HG02571 (cell line): ENCODE measurements around the gene ZC2HC1C.
"Not testable (repeated sequence)": the region's sequence is repeated elsewhere in the genome, so short reads cannot be mapped to it uniquely, and the experiment has no call there.

Experiments used
- ATAC-seq: cut with Tn5 transposase; IDR thresholded peaks from one replicate; pipeline ENCODE4 v1.9.1; 2021; ENCODE audit warnings: mild to moderate bottlenecking, moderate library complexity; ENCODE audit not compliant: unreplicated experiment

Gene ZC2HC1C

DNA sequence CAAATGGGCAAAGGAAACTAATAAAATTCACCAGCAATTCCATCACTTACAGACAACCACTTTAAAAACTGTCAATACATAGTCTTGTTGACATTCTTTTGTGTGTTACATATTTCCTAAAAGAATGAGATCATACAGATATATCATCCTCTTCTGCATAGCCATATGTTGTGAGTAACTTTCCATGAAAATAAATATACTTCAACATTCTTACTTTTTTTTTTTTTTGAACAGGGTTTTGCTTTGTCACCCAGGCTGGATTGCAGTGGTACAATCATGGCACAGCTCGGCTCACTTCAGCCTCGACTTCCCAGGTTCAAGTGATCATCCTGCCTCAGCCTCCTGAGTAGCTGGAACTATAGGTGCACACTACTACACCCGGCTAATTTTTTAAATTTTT lies 20.9 kb downstream of the ZC2HC1C start:
- no peak for ATAC-seq

DNA sequence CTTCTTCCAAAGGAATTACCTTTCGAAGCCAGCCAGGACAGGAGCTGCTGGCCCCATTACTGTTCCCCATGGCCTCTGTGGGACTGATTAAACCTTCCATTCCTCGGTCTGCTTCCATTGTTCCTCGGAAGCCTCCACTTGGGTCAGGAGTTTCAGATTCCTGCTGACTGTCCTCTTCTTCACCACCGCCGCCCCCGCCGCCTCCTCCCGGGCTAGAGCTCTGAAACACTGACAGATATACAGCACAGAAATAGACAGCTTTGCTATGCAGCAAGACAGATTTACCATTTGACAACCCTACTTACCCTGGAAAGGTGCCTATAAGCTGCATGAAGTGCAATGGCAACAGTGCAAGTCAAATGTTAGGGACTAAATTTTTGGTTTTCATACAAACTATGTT lies 21.8 kb downstream of the ZC2HC1C start:
- ATAC-seq: no peak

DNA sequence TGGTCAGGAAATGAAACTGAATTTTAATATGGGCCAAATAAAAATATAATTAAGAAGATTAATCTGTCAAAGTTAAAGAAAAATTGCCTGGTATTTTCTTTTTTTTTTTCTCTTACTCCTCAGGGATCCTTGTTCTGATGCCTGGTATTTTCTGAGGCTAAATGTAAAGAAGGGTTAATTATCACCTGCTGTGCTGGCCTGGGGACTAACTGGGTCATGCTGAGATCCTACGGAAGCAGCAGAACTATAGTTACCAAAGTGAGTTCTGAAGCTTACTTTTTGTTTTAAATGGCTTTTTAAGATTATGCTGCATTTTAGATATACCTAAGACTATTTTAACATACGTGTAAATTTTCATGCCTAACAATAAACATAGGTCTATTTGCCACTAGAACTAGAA lies 23.3 kb downstream of the ZC2HC1C start:
- ATAC-seq: no peak

DNA sequence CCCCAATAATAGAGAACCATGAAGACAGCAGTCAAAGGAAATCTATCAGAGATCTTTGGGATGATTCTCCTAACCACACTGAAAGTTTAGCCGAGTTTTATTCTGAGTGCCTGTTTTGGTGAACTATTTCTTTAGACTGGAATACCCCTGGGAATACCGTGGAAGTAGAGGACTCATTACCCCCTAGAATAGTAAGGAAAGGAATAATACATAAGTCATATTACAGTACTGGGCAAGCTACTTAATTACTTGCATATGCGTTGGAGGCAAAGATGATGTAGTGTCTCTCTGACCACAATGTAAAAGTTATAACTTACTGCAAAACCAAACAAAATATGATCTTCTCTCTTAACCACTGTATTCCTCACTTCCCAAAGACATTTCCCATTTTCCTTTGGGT lies 25.5 kb downstream of the ZC2HC1C start:
- no peak for ATAC-seq

DNA sequence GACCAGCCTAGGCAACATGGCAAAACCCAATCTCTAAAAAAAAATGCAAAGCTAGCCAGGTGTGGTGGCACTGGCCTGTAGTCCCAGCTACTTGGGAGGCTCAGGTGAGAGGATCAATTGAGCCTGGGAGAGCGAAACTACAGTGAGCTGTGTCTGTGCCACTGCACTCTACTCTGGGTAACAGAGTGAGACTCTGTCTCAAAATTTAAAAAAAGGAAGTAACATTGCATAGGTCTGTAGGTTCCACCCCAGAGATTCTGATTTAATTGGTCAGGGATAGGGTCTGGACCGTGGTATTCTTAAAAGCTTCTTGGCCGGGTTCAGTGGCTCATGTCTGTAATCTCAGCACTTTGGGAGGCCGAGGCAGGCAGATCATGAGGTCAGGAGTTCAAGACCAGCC lies 26.2 kb downstream of the ZC2HC1C start:
- no peak for ATAC-seq

DNA sequence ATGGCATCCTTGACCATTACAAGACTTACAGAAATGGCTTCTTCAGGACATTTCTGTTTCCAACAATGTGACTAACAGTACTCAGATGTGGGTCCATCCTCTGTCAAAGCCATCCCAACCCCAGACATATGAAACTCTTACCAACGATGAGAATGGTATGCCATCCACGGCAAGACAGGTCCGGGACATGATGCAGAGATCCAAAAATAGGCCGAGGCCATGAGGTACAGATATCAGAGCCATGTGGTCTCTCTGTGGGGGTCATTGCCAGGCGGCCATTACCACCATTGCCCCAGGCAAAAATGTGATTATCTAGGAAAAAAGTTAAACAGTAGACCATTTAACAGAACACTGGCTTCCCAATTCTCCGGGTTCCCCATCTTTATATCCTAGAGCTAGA lies 27.5 kb downstream of the ZC2HC1C start:
- ATAC-seq: no peak

DNA sequence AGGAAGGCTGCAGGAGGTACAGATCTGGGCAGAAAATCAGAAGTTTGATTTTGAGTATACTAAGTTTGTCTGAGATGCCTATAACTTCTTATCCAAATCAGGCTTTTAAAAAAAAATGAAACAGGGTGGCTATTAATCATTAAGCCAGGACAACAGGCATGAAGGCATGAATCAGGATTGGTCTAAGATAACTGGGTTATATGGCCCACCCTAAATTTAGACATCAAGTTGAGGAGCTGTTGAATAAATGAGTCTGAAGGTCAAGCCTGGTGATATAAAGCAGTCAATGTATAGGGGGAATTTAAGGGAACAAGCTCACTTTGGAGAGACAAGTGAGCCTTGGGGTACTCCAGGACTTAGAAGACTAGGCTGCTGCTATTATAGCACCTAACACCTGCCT lies 28.8 kb downstream of the ZC2HC1C start:
- no peak for ATAC-seq

DNA sequence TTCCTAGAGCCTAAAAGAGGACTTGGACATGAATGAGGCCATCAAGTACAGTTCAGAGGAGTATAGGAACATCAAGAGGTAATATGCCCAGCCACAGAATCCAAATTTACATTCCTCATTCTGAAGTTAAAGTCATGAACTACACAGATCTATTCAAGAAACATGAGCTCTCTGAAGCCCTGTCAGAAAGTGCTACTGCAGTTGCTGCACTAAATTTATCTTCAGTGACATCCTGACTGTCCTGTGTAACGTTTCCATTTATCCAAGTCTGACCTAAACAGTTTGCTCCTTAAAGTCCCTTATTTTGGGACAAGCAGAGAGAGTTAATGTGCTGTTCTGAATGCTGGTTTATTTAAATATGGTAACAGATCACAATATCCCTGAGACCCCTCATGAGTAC lies 29.2 kb downstream of the ZC2HC1C start:
- no peak for ATAC-seq

DNA sequence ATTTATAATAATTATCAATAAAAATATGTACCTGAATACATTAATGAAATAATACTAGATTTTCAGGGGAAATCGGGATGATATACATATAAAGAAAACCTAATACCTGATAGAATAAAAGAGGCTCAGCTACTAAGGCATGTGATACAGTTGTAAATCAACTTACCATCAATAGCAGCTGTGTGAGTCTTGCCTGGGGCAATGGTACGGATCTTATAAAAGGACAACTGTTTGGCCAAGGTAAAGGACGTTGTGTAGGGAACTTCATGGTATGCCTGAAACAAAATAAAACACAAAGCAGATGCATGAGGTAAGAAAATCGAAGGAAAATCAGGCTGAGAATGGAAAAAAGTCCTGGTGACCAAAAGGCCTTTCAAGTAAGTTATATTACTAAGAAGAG lies 32.0 kb downstream of the ZC2HC1C start:
- no peak for ATAC-seq

DNA sequence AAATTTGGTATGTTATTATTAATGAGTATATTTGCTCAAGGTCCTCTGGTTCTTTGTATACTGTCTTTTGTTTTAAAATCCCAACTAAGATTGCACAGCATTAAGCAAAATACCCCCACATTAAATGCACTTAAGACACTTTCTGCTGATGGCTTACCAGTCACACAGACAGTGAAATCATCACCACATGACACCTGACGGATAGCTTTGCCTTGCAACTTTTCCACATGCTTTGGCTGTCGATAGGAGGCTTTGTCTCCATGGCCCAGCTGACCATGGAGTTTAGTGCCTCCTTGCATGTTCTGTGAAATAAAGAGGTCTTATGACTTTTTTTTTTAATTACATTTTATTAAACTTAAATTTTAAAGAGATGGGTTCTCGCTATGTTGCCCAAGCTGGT lies 37.7 kb downstream of the ZC2HC1C start:
- ATAC-seq: no peak

DNA sequence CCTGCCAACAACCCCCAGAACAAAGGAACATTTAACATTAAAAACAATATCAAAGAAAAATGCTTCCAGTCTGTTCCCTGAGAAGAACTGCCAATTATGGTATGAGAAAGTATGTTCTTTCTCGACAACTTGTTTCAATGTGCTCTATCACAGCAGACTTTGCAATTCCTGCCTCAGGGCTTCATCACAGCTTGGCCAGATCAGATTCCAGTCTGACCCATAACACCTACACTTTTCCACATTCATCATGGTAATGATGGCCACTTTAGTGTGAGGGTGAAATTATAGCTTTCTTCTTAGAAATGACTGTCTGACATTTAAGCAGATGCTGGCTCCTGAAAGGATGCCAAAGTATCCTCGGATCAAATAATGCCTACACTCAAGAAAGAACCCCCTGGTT lies 40.4 kb downstream of the ZC2HC1C start:
- no peak for ATAC-seq

DNA sequence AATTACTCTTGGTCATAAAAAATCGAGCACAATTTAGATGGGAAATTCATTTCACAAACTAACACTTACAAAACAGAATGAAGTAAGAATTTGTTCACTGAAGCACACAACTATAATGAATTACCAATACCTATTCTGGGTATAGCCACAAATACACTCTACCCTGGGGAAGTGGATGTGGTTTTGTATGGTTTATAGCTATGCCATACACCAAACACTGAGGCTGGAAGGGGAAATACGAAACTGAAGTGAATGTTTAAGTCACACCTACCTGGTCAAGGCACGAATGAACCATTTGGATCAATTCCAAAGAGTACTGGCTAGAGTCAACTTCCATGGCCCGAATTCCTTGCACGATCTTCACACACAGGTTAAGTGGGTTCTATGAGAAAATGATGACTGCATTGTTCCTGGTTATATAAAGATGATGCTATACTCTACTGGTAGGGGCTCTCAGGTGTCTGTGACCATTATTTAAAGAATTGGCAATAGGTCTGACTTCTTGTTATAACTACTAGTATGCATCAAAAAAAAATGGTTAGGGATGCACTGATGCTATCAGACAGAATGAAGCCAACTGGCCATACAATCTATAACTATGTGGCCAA lies 44.6 kb downstream of the ZC2HC1C start:
- no peak for ATAC-seq

DNA sequence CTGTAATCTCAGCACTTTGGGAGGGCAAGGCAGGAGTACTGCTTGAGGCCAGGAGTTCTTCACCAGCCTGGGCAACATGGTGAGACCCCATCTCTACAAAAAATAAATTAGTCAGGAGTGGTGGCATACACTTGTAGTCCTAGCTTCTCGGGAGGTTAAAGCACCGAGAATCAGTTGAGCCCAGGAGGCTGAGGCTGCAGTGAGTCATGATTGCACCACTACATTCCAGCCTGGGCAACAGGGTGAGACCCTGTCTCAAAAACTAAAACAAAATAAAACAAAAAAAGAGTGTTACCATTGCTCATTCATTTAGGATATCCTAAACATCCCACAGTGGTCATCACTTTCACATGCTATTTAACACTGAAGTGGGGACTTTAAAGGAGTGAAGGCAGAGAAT lies 49.6 kb downstream of the ZC2HC1C start:
- ATAC-seq: no peak

DNA sequence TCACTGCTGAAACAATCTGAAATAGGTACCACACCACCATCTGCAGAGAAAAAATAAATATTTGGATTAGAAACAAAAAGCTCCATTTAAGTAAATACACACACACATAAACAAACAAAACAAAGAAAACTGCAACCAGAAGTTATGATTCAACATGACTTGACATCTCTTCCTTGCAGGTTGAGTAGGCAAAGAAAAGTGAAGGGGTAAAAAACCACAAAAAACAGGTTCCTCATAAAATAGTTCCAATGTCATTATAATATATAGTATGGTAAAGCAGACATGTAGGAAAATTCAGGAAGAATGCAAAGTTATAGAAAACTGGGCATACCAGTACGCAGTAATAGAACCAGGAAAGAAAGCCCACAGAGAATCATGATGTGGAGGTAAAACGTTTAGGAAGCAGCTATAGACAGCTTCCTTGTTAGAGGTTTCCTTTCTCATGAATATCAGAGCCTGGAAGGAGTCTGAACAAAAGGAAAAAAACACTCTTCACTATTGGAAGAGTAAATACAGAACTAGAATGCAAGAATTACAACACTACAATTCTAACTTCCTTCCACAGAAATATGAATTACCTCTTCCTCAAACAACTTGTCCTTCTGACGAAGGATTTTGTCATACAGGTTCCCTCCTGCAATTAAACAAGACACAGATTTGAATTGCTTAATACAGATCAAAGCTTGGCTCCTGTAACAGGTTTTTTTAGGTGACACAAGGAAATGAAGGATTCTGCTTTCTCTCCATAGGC lies 51.3 kb downstream of the ZC2HC1C start:
- no peak for ATAC-seq

DNA sequence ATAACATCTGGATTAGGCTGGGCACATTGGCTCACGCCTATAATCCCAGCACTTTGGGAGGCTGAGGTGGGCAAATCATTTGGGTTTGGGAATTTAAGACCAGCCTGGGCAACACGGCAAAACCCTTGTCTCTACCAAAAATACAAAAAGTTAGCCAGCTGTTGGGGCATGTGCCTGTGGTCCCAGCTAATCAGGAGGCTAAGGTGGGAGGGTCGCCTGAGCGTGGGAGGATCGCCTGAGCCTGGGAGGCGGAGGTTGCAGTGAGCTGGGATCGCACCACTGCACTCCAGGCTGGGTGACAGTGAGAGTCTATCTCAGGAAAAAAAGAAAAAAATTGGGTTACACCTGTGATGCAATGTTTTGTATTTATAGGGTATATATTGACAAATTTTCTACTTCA lies 52.1 kb downstream of the ZC2HC1C start:
- ATAC-seq: no peak

DNA sequence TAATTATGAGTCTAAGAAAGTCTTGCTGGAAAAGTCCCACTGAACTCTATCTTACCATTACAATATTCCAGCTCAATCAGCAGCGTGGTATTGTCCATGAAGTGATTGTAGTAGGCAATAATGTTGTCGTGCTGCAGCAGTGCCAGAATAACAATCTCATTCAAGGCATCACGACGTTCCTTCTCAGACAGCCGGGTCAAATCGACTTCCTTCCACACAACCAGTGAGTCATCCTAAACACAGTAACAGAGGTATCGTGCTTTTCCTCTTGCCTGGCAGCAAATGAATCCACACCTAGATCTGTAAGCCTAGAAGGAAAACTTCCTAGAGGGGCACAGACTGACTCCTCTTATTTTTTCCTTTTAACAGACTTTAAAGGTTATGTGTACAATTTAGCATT lies 54.5 kb downstream of the ZC2HC1C start:
- ATAC-seq: no peak

DNA sequence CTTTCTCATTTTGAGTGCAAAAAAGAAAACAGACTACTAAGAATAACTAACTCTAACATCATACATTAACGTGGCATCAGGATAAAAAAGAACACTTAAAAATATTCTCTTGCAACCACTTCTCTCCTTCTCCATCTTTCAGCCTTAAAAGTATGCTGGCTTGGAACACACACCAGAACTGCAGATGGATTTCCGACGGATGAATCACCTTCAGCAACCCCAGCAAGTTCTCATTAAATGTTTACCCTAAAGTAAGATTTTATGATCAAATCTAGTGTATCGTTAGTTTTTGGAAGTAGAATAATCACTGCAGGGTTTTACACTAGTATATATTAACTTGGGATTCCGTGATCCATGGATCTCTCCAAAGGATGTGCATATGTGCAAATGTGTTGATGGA lies 56.2 kb downstream of the ZC2HC1C start:
- no peak for ATAC-seq

DNA sequence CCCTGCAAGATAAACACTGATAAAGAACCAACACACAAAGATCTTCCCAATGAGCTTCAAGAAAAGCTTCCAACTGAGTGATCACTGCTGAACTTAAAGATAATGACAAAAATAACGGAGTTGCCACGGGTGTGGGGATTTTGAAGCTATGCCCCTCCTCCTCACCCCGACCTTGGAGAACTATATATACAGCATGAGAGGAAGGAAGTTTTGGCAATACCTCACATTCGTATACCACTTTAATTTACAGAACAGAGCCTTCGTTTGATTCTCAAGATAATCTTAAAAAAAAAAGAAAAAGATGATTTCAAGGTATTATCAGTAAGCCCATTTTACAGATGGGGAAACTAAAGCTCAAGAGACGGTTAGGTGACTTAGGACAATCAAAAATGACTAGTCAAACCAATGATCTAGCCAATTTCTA lies 56.7 kb downstream of the ZC2HC1C start:
- ATAC-seq: no peak

DNA sequence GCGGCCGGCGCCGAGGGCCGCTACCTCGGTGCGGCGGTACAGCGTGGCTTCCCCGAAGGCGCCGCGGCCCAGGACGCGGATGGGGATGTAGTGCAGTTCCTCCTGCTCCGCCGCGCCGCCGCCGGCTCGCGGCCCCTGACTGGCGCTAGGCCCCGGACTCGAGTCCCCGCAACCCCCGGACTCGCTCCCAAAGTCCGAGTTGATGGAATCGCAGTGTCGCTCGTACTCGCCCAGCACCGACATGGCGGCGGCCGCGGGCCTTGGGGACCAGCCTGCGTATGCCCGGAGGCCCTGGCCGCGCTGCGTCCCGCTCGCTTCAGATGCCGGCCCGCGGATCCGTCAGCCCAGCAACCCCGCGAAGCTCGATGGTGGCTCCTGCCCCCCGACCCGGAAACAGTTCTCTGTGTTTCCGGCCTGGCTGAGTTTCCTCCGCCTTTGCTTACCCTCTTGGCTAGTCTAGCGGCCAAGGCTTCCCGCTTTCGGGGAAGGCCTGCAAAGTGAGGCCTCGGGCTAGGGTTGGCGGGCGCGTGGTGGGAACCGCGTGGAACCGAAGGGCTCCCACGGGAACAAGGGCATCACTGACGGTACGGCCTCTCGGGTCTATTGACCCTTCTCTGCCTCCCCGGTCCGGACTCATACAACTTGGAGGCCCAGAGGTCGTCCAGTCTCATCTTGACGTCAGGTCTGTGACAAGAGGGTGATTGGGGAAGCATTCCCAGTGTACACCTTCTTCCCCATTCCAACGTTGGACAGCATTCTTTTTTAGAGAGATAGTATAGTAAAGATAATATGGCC lies 57.4 kb downstream of the ZC2HC1C start, which contains the start of gene NEK9:
NEK9 (minus strand) TSS at position 370 of the 795 bp plus-strand sequence; CDS start at position 243, 127 bp downstream.
- peak; percentile 78 for ATAC-seq

DNA sequence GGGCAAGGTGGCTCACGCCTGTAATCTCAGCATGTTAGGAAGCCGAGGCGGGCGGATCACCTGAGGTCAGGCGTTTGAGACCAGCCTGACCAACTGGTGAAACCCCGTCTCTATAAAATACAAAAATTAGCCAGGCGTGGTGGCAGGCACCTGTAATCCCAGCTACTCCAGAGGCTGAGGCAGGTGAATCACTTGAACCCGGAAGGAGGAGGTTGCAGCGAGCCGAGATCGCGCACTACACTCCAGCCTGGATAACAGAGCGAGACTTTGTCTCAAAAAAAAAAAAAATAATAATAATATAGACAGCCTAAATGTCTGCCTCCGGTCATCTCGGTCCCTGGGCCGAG lies 58.0 kb downstream of the ZC2HC1C start:
- ATAC-seq: not testable (repeated sequence)

DNA sequence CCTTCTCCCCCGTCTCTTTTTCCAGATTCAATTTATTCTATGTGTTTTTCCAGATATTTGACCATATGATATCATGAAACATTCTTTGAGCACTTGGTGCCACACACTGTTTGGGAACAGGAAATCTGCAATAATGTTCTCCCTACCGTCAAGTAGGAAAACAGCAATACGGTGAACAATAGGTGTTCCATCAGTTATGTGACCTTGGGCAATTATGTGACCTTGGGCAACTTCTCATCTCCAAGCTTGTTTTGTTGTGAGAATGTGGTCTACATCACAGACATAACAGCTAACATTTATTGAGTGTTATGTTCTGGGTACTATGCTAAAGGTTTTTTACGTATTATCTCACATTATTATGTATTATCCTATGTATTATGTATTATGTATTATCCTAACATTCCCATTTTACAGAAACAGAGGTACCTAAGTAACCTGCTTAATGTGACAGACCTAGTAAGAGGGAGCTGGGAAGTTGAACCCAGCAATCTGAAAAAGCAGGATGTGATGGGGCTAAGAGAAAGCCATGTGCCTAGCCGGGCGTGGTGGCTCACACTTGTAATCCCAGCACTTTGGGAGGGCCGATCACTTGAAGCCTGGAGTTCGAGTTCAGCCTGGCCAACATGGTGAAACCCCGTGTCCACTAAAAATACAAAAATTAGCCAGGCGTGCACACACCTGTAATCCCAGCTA lies 58.6 kb downstream of the ZC2HC1C start:
- ATAC-seq: no peak
